Endothelial cell of umbilical vein (primary cell): ENCODE results near the gene ACER2. TPM values are rescaled to one million over a fixed set of nuclear protein-coding genes. Genes with fewer than 3 reads are reported as not detected.

Experiments used
- BruUV-seq: library from RNA; stranded (reverse); fragments of 400-500 nt; replicated peaks from 2 replicates; lab custom pipeline; 2021; lab: Mats Ljungman, UMichigan
- CTCF ChIA-PET: fragments of 300-600, 350-600 bp; sonication (Branson Sonifier 250); formaldehyde crosslinking; loops from one replicate; lab custom pipeline; 2021; ENCODE audit warnings: antibody characterized with exemption, inconsistent platforms; lab: Charles Lee
- POLR2A ChIA-PET: fragments of 300-600, 350-600 bp; sonication (Branson Sonifier 250); formaldehyde crosslinking; loops from one replicate; lab custom pipeline; 2021; ENCODE audit warnings: antibody characterized with exemption, inconsistent platforms; lab: Charles Lee
- DNase-seq: peaks from one replicate; pipeline ENCODE4 v3.0.0-alpha.2; 2011; ENCODE audit warnings: low read depth, low spot score
- FAIRE-seq: peaks from 2 replicates; lab custom pipeline; 2011; peaks lifted over from hg19 to GRCh38; lab: Jason Lieb, UNC
- H2AFZ ChIP-seq: 2 replicates; pipeline ENCODE4 v1.6.0; 2012; ENCODE audit warnings: low read depth, low read length, control low read depth, inconsistent platforms
- H3K27ac ChIP-seq: 2 replicates; pipeline ENCODE4 v1.5.1; 2011; ENCODE audit warnings: low read depth, mild to moderate bottlenecking, control low read depth, low read length, moderate library complexity; ENCODE audit not compliant: insufficient read depth
- H3K27me3 ChIP-seq, 2 experiments: 2 replicates each; pipeline versions ENCODE4 v1.6.0 to v1.6.1; 2011; ENCODE audit warnings: low read length in 2 of 2, mixed read lengths in 1 of 2; ENCODE audit not compliant: control insufficient read depth in 2 of 2, insufficient read depth in 2 of 2
- H3K36me3 ChIP-seq, 2 experiments: 2 replicates in 1 of 2; 3 replicates in 1 of 2; pipeline ENCODE4 v1.5.1; 2011; ENCODE audit warnings: low read length in 2 of 2, mild to moderate bottlenecking in 1 of 2, moderate library complexity in 1 of 2; ENCODE audit not compliant: control insufficient read depth in 2 of 2, insufficient read depth in 2 of 2; ENCODE audit errors: extremely low read depth in 1 of 2
- H3K4me1 ChIP-seq: 3 replicates; pipeline ENCODE4 v1.5.1; 2011; ENCODE audit warnings: mild to moderate bottlenecking, low read length; ENCODE audit not compliant: control insufficient read depth, insufficient read depth; ENCODE audit errors: extremely low read depth
- H3K4me2 ChIP-seq: 2 replicates; pipeline ENCODE4 v1.6.1; 2011; ENCODE audit warnings: low read length, control low read depth, mixed read lengths; ENCODE audit not compliant: insufficient read depth
- H3K4me3 ChIP-seq, 3 experiments: fragments of 200-600 bp in 1 of 3; sonication (generic), shearing (Covaris generic) in 1 of 3; replicated peaks in 1 of 3; 2 replicates each; pipeline ENCODE4 v1.5.1; 2011 to 2016; ENCODE audit warnings: control low read depth in 3 of 3, low read length in 3 of 3, mild to moderate bottlenecking in 2 of 3, inconsistent platforms in 1 of 3, low read depth in 1 of 3, moderate library complexity in 1 of 3; ENCODE audit not compliant: insufficient read depth in 1 of 3
- H3K79me2 ChIP-seq: 2 replicates; pipeline ENCODE4 v1.6.0; 2012; ENCODE audit warnings: low read length, inconsistent platforms; ENCODE audit not compliant: control insufficient read depth, insufficient read depth
- H3K9ac ChIP-seq: replicated peaks from 2 replicates; pipeline ENCODE3; 2011; ENCODE audit warnings: low read length, control low read depth; ENCODE audit not compliant: insufficient read depth; ENCODE audit errors: extremely low read depth
- H3K9me1 ChIP-seq: replicated peaks from 3 replicates; pipeline ENCODE4 v1.6.0; 2011; ENCODE audit warnings: mild to moderate bottlenecking, low read length; ENCODE audit not compliant: control insufficient read depth, insufficient read depth; ENCODE audit errors: extremely low read depth
- H3K9me3 ChIP-seq: replicated peaks from 2 replicates; pipeline ENCODE4 v1.5.1; 2012; ENCODE audit warnings: low read length, inconsistent platforms; ENCODE audit not compliant: control insufficient read depth, insufficient read depth
- H4K20me1 ChIP-seq: replicated peaks from 2 replicates; pipeline ENCODE3; 2011; ENCODE audit warnings: mild to moderate bottlenecking, low read length; ENCODE audit not compliant: control insufficient read depth, insufficient read depth; ENCODE audit errors: extremely low read depth
- EZH2 ChIP-seq: IDR thresholded peaks from 2 replicates; pipeline ENCODE4 v1.6.1; 2012; ENCODE audit warnings: borderline replicate concordance, low read depth, mild to moderate bottlenecking, moderate library complexity, low read length, inconsistent platforms; ENCODE audit not compliant: severe bottlenecking
- FOS ChIP-seq: IDR thresholded peaks from 2 replicates; pipeline ENCODE4 v1.6.1; 2011; ENCODE audit warnings: mild to moderate bottlenecking, low read length, moderate library complexity, borderline replicate concordance; ENCODE audit not compliant: insufficient read depth
- GATA2 ChIP-seq: IDR thresholded peaks from 2 replicates; pipeline ENCODE4 v1.7.0; 2011; ENCODE audit warnings: low read depth, mild to moderate bottlenecking, moderate library complexity, mixed read lengths, low read length; ENCODE audit not compliant: insufficient read length, insufficient read depth
- JUN ChIP-seq: IDR thresholded peaks from 2 replicates; pipeline ENCODE4 v1.6.1; 2011; ENCODE audit warnings: borderline replicate concordance, low read depth; ENCODE audit not compliant: insufficient read length, insufficient read depth
- MYC ChIP-seq: IDR thresholded peaks from one replicate; pipeline ENCODE4 v1.6.1; 2011; ENCODE audit warnings: mild to moderate bottlenecking, low read depth, low read length
- POLR2A ChIP-seq: IDR thresholded peaks from 2 replicates; pipeline ENCODE4 v1.6.1; 2012; ENCODE audit warnings: low read depth, mild to moderate bottlenecking, control low read depth, low read length
- POLR2AphosphoS5 ChIP-seq: IDR thresholded peaks from 2 replicates; pipeline ENCODE4 v1.6.1; 2012; ENCODE audit warnings: low read depth, mild to moderate bottlenecking, control low read depth, low read length, moderate library complexity; ENCODE audit not compliant: insufficient read depth
- dilution Hi-C: fragments of 300-500 bp; cut with MboI; formaldehyde crosslinking; loops from one replicate; pipeline ENCODE4 v1.15.0; 2019; ENCODE audit warnings: low sequenced_read_pairs; ENCODE audit not compliant: extremely low pct_ligation_motif_present
- intact Hi-C: fragments of 100-400 bp; cut with micrococcal nuclease; formaldehyde crosslinking; loops from one replicate; pipeline ENCODE4 v1.10.0; 2022
- polyA plus RNA-seq, 4 experiments: library from polyadenylated mRNA; depleted of rRNA in 3 of 4; stranded (reverse) in 3 of 4; unstranded in 1 of 4; fragments of >200 nt; gene quantifications; 2 replicates each; pipeline versions ENCODE4 v1.2.1 to v1.2.3, GENCODE V29; 2011 to 2012; ENCODE audit warnings: missing spikeins in 1 of 4
- total RNA-seq: library from RNA; stranded (reverse); gene quantifications from 2 replicates; pipeline ENCODE4 v1.2.3, GENCODE V29; 2021
- TF ChIP-seq, protein P1 (sequence below), 2 donors: IDR thresholded peaks; 1 replicate in 1 of 2; 2 replicates in 1 of 2; pipeline ENCODE4 v1.5.1; 2011; ENCODE audit warnings: low read length in 2 of 2, mild to moderate bottlenecking in 2 of 2, moderate library complexity in 2 of 2, control low read depth in 1 of 2, inconsistent platforms in 1 of 2, low read depth in 1 of 2; ENCODE audit not compliant: insufficient read depth in 1 of 2; ENCODE audit errors: extremely low read depth in 1 of 2
- TF ChIP-seq, protein P2 (sequence below): IDR thresholded peaks from 2 replicates; pipeline ENCODE4 v1.6.1; 2011; ENCODE audit not compliant: insufficient read depth, insufficient read length

The ACER2 gene
- total and polyA plus RNA-seq, 2 donors (not counting 3 experiments of a cell fraction or from before 2014, with no cell fraction given), result 5.2 to 7.3 TPM

DNA sequence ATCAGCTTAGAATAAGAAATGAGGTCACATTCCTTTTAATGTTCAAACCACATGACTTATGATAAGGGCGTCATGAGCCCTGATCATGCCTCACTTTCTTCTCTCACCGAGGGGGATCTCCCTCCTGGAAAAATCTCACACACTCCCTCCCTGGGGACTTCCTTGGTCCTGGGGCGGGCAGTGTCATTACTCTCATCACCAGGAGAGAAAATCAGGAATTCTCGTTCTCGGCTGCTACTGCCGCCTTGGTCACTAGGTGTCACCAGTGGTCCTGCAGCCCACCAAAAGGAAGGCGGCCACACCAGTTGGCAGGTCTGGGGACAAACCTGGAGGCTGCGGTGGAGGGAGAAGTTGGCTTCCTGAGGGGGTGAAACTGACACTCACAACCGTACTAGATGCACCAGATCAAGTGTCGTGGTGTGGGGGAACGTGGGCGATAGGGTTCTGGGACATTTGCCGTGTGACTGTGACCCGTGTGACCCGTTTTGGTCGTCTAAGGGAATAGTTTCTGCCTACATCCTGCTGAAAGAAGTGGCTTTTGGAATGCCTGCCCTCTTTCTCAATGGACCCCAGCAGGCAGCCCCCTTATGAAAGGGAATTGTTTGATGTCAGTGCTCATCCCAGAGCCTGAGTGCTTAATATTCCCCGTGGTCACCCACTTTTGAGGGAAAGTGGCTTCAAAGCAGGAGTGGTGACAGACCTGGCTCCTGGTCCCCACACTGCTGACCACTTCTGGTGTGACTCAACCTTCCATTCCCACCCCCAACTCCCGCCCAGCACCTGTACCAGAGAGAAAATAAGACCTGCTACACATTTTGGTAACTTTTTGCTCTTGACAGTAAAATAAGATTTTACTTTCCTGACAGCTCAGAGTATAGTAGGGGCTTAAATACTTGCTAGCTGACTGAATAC, 63.2 kb downstream of the ACER2 start:
- Histone ChIP-seq H3K27me3 (peaks cover 7 to 8% of the 10 kb centered on the region in 2 experiments), H2AFZ (peak overlapping the region; percentile 22), H3K9ac (no peak overlapping the region), H3K4me2 (no peak overlapping the region), H3K79me2 (no peaks in the 10 kb centered on the region), H3K4me1 (no peaks in the 10 kb centered on the region), H3K9me1 (no peaks in the 10 kb centered on the region), H3K27ac (no peak overlapping the region), H4K20me1 (no peaks in the 10 kb centered on the region), H3K4me3 (no peak overlapping the region), H3K36me3 (no peaks in the 10 kb centered on the region), H3K9me3 (no peaks in the 10 kb centered on the region)
- peak; percentile 89 for FAIRE-seq
- dilution Hi-C loops (no loop called here), intact Hi-C loops (loop anchor here (1.0 kb wide), 1 partner anchor 450 kb away; no protein-coding TSS in a partner anchor)
- no TSS peak for BruUV-seq
- CTCF ChIA-PET, result interaction anchor here (0.8 to 4.9 kb wide), 10 partner anchors 8 to 453 kb away, joined by 3 to 29 read pairs (median 5); partner anchors contain the start of gene RRAGA
- TF ChIP-seq JUN (no peak), POLR2A (no peak)
- TF ChIP-seq, protein P1, sequence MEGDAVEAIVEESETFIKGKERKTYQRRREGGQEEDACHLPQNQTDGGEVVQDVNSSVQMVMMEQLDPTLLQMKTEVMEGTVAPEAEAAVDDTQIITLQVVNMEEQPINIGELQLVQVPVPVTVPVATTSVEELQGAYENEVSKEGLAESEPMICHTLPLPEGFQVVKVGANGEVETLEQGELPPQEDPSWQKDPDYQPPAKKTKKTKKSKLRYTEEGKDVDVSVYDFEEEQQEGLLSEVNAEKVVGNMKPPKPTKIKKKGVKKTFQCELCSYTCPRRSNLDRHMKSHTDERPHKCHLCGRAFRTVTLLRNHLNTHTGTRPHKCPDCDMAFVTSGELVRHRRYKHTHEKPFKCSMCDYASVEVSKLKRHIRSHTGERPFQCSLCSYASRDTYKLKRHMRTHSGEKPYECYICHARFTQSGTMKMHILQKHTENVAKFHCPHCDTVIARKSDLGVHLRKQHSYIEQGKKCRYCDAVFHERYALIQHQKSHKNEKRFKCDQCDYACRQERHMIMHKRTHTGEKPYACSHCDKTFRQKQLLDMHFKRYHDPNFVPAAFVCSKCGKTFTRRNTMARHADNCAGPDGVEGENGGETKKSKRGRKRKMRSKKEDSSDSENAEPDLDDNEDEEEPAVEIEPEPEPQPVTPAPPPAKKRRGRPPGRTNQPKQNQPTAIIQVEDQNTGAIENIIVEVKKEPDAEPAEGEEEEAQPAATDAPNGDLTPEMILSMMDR (IDR thresholded peaks at IDR 0.05; ENCODE audit: extremely low read depth in 1 of 2, insufficient read depth in 1 of 2, low read depth in 1 of 2, low read length in 2 of 2), result peak; percentile 70 to 83
- POLR2A ChIA-PET, result no interaction called here
- peak; percentile 61 for DNase-seq

DNA sequence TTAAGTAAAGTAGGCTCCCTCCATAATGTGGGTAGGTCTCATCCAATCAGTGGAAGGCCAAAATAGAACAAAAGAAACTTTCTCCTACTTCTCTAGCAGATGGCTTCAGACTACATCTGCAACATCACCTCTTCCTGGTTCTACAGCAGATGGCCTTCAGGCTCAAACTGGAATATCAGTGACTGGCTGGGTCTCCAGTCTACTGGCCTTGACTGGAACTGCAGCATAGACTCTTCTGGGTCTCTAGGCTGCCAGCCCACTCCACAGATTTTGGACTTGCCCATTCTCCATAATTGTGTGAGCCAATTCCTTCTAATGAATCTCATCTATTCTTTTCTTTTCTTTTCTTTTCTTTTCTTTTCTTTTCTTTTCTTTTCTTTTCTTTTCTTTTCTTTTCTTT, 64.8 kb downstream of the ACER2 start:
- H3K9me1 ChIP-seq, result no peaks in the 10 kb centered on the region
- no peak overlapping the region for H3K27ac ChIP-seq
- FAIRE-seq (no peak), DNase-seq (no peak)
- dilution Hi-C loops, result no loop called here
- no peaks in the 10 kb centered on the region for H3K9me3 ChIP-seq
- H3K4me3 ChIP-seq, result no peak overlapping the region
- H3K4me1 ChIP-seq, result no peaks in the 10 kb centered on the region
- ChIA-PET CTCF (interaction anchor here (1.0 to 4.9 kb wide), 2 partner anchors 9 kb away, joined by 5 to 29 read pairs; no protein-coding TSS in a partner anchor), POLR2A (interaction anchor here (0.6 kb wide), 1 partner anchor 17 kb away, joined by 3 read pairs; no protein-coding TSS in a partner anchor)
- H3K27me3 ChIP-seq, result peaks cover 7 to 8% of the 10 kb centered on the region in 2 experiments
- H3K9ac ChIP-seq, result no peak overlapping the region
- intact Hi-C loops, result no loop called here
- BruUV-seq, result no TSS peak
- no peak overlapping the region for H3K4me2 ChIP-seq
- H3K79me2 ChIP-seq, result no peaks in the 10 kb centered on the region
- no peaks in the 10 kb centered on the region for H4K20me1 ChIP-seq
- TF ChIP-seq POLR2A, result no peak
- no peak for TF ChIP-seq JUN
- no peak for TF ChIP-seq FOS
- no peak for TF ChIP-seq POLR2AphosphoS5
- TF ChIP-seq, protein P1 (IDR thresholded peaks at IDR 0.05; ENCODE audit: extremely low read depth in 1 of 2, insufficient read depth in 1 of 2, low read depth in 1 of 2, low read length in 2 of 2), result no peak
- no peak for TF ChIP-seq GATA2
- TF ChIP-seq, protein P2, sequence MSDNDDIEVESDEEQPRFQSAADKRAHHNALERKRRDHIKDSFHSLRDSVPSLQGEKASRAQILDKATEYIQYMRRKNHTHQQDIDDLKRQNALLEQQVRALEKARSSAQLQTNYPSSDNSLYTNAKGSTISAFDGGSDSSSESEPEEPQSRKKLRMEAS, result no peak
- TF ChIP-seq MYC, result no peak
- no peak for TF ChIP-seq EZH2
- no peak overlapping the region for H2AFZ ChIP-seq
- no peaks in the 10 kb centered on the region for H3K36me3 ChIP-seq
